Activated CD4-positive, alpha-beta T cell treated with anti-CD3 and anti-CD28 coated beads, Interleukin-2, Interleukin-4, amounts not matched to agents 100 ng/mL and 50 ng/mL, durations not matched to agents 16 hours and 8 hours (primary cell): ENCODE measurements around the gene GEMIN4.
A peak's percentile ranks its signal among the peaks of the same experiment; 100 is the strongest.

Source experiments
- DNase-seq: peaks from one replicate; pipeline ENCODE4 v3.0.0-alpha.2; 2020; ENCODE audit warnings: low spot score

The GEMIN4 gene

GRCh38 chr17:740240-741017 lies 11.6 kb downstream of the GEMIN4 start:
- DNase-seq: peak; percentile 41

DNA sequence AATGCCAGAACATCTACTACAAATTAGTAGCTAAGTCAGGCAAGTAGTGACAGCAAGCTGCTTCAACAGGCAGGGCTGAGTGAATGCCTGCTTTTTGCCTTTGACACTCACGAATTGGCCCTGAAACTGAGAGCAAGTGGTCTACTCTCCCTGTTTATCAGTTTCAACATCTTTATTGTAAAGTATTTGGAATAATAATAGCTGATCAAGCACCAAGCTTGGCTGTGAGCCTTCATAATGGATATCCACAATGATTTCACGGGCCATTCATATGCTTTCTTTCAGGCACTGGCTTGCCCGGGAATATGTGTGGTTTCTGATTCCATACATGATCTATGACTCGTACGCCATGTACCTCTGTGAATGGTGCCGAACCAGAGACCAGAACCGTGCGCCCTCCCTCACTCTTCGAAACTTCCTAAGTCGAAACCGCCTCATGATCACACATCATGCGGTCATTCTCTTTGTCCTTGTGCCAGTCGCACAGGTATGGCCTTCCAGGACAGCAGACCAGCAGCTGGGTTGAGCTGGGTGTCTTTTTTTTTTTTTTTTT lies 14.4 kb downstream of the GEMIN4 start:
- no peak for DNase-seq

- DNase-seq: no peak
Observed at GRCh38 chr17:733743-734142, 18.3 kb downstream of the GEMIN4 start.

- no peak for DNase-seq
Observed at GRCh38 chr17:732902-733720, 19.0 kb downstream of the GEMIN4 start.

GRCh38 chr17:732067-732901 lies 19.8 kb downstream of the GEMIN4 start, which contains the start of gene TLCD3A:
TLCD3A (plus strand) TSS chr17:732596; CDS start chr17:732648, 52 bp downstream.
- no peak for DNase-seq

DNA sequence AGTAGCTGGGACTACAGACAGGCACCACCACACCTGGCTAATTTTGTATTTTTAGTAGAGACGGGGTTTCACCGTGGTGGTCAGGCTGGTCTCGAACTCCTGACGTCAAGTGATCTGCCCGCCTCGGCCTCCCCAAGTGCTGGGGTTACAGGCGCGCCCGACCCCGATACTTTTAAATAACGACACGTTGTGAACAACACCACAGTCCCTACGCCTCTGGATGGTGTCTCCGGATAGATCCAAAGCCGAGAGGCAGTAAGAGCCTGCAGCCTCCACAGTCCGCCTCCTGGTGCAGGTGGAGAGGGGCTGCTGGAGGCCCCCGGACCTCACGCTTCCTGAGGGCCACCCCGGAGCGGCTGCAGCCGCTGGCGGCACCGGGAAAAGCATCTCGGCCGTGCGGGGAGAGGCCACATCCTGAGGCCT lies 20.4 kb downstream of the GEMIN4 start:
- DNase-seq: no peak

DNA sequence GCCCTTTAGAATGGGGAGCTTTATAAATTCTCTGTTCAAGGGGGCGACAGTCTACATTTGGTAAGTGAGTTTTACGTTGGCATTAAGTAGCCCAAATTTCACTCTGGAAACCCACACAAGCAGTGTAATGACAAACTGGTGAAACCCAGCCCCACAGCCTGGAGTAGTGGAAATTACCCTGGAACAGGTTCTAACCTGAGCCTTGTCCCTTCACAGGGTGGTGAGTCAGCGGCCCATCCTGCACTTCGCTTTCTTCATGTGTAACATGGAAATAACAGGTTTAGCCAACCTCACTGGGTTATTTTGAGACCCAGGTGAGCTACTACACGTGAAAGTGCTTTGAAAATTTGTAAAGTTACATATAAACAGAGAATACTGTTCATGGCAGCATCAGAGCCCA lies 23.2 kb downstream of the GEMIN4 start:
- no peak for DNase-seq

- no peak for DNase-seq
Observed at GRCh38 chr17:726271-726919, 25.7 kb downstream of the GEMIN4 start.

- no peak for DNase-seq
Observed at GRCh38 chr17:725746-726145, 26.3 kb downstream of the GEMIN4 start.

- no peak for DNase-seq
Observed at GRCh38 chr17:725084-725483, 27.0 kb downstream of the GEMIN4 start.

DNA sequence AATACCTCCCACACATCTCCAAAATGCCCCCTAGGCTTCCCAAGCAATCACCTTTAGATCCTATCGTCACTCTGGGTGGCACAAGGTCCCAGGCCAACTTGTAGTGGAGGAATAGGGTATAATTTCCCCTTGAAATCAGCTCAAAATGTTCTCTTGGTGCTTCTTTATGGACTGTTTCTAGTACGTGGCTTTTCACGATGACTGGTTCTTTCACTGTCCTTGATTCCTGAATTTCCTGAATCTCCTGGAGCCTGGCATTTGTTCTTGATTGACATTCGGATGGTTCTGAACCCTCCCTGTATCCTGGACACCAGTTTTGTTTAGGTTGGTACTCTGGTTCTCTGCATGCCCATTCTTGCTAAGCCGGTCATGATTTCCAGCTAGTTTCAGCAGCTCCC lies 30.5 kb downstream of the GEMIN4 start:
- no peak for DNase-seq

GRCh38 chr17:720706-721539 lies 31.1 kb downstream of the GEMIN4 start:
- DNase-seq: no peak

GRCh38 chr17:718075-718474 lies 34.0 kb downstream of the GEMIN4 start:
- DNase-seq: no peak

DNA sequence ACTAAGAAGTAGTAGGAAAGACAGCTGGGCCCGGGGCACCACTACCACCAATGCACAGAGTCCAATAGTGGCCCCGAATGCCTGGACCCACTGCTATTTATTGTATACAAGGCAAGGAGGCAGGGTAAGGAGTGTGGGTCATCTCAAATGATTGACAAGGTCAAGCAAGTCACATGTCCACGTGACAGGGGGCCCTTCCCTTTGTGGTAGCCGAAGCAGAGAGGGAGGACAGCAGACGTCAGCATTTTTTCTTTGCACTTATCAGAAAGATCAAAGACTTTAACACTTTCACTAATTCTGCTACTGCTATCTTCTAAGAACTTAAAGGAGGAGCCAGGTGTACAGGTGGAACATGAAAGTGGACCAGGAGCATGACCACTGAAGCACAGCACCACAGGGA lies 43.9 kb downstream of the GEMIN4 start:
- no peak for DNase-seq

- no peak for DNase-seq
Observed at GRCh38 chr17:705863-706262, 46.2 kb downstream of the GEMIN4 start.

- DNase-seq: no peak
Observed at GRCh38 chr17:705011-705410, 47.1 kb downstream of the GEMIN4 start.

GRCh38 chr17:704111-704864 lies 47.8 kb downstream of the GEMIN4 start:
- no peak for DNase-seq

GRCh38 chr17:703081-703875 lies 48.8 kb downstream of the GEMIN4 start:
- no peak for DNase-seq

DNA sequence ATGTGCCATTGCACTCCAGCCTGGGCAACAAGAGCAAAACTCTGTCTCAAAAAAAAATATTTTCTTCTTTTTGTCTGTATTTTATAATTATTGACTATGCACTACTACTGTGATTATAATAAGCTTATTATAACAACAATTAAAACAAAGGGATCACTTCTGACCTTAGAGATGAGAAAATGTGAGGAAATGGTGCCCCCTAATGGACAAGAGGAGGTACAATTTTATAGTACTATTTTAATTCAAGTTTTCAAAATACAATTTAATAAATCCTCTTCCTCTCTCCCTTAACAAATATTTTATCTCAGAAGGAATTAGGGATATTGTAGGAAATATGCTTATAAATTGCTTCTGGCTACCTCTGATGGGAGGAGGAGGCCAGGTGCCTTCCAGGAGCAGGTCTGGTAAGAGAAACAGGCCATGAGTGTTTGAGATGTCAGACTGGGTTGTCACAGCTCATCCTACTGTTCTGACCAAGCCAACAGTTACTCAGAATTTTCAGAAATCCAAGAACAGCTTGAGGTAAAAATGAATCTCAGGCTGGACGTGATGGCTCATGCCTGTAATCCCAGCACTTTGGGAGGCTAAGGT lies 51.5 kb downstream of the GEMIN4 start:
- DNase-seq: peak; percentile 33
